Measurements from ENCODE around the gene ALDH16A1.
"Not testable (repeated sequence)": the region's sequence is repeated elsewhere in the genome, so short reads cannot be mapped to it uniquely, and the experiment has no call there.

The ALDH16A1 gene

GRCh38 chr19:49453757-49454240 is 774 bp downstream of the ALDH16A1 start:
- Histone ChIP-seq H3K4me3 (peak overlapping the region; percentile 42 to 58 (median 53)), H3K27ac (peak overlapping the region; percentile 59 to 98 (median 95))

GRCh38 chr19:49455773-49456172 is 2.7 kb downstream of the ALDH16A1 start:
- H3K4me3 ChIP-seq: no peak overlapping the region
- peak overlapping the region in 18 of 21 experiments; percentile 2 to 80 (median 54) for H3K27ac ChIP-seq

GRCh38 chr19:49456326-49456725 is 3.3 kb downstream of the ALDH16A1 start:
- Histone ChIP-seq H3K4me3 (no peak overlapping the region), H3K27ac (peak overlapping the region in 17 of 21 experiments; percentile 21 to 80 (median 58))

- no peak overlapping the region for H3K4me3 ChIP-seq
- H3K27ac ChIP-seq: peak overlapping the region in 20 of 21 experiments; percentile 11 to 88 (median 63)
Measured at GRCh38 chr19:49458567-49458903, 5.5 kb downstream of the ALDH16A1 start.

- H3K27ac ChIP-seq: peak overlapping the region in 3 of 21 experiments; percentile 22 to 80 (median 65)
- H3K4me3 ChIP-seq: no peak overlapping the region
Measured at GRCh38 chr19:49459388-49459787, 6.4 kb downstream of the ALDH16A1 start.

GRCh38 chr19:49461130-49461529 is 8.1 kb downstream of the ALDH16A1 start:
- H3K4me3 ChIP-seq: not testable (repeated sequence)
- H3K27ac ChIP-seq: peak overlapping the region in 2 of 21 experiments; percentile 23 to 47

- peak overlapping the region in 1 of 21 experiments; percentile 47 for H3K27ac ChIP-seq
Measured at GRCh38 chr19:49461656-49462055, 8.6 kb downstream of the ALDH16A1 start.

GRCh38 chr19:49462492-49462891 is 9.5 kb downstream of the ALDH16A1 start:
- Histone ChIP-seq H3K27ac (no peak overlapping the region), H3K4me3 (no peak overlapping the region)

More at GRCh38 chr19:49461656-49462055, 8.6 kb downstream of the ALDH16A1 start:
- no peak overlapping the region for H3K4me3 ChIP-seq

- no peak overlapping the region for H3K4me3 ChIP-seq
- no peak overlapping the region for H3K27ac ChIP-seq
Measured at GRCh38 chr19:49463960-49464740, 11.1 kb downstream of the ALDH16A1 start.

- Histone ChIP-seq H3K27ac (peak overlapping the region in 5 of 21 experiments; percentile 2 to 58 (median 25)), H3K4me3 (no peak overlapping the region)
Measured at GRCh38 chr19:49465371-49465770, 12.3 kb downstream of the ALDH16A1 start.

- H3K27ac ChIP-seq: peak overlapping the region in 20 of 21 experiments; percentile 64 to 97 (median 87)
Measured at GRCh38 chr19:49468199-49468598, 15.2 kb downstream of the ALDH16A1 start.

GRCh38 chr19:49468746-49469447 is 15.9 kb downstream of the ALDH16A1 start:
- H3K27ac ChIP-seq: peak overlapping the region in 20 of 21 experiments; percentile 64 to 97 (median 87)
- peak overlapping the region in 2 of 7 experiments; percentile 1 to 26 for H3K4me3 ChIP-seq

More at GRCh38 chr19:49468199-49468598, 15.2 kb downstream of the ALDH16A1 start:
- H3K4me3 ChIP-seq: peak overlapping the region in 2 of 7 experiments; percentile 1 to 26

- Histone ChIP-seq H3K4me3 (no peak overlapping the region), H3K27ac (peak overlapping the region in 20 of 21 experiments; percentile 10 to 97 (median 86))
Measured at GRCh38 chr19:49469828-49470614, 17.0 kb downstream of the ALDH16A1 start.

- Histone ChIP-seq H3K27ac (peak overlapping the region in 16 of 21 experiments; percentile 10 to 97 (median 86)), H3K4me3 (no peak overlapping the region)
Measured at GRCh38 chr19:49470615-49470978, 17.6 kb downstream of the ALDH16A1 start.

- peak overlapping the region in 12 of 21 experiments; percentile 38 to 94 (median 88) for H3K27ac ChIP-seq
- no peak overlapping the region for H3K4me3 ChIP-seq
Measured at GRCh38 chr19:49472936-49473335, 19.9 kb downstream of the ALDH16A1 start.

- Histone ChIP-seq H3K4me3 (peak overlapping the region; percentile 42 to 77 (median 52)), H3K27ac (peak overlapping the region in 20 of 21 experiments; percentile 43 to 94 (median 87))
Measured at GRCh38 chr19:49473501-49473867, 20.5 kb downstream of the ALDH16A1 start.

- Histone ChIP-seq H3K4me3 (peak within 1 kb of the TSS; percentile 42 to 77 (median 52)), H3K27ac (peak within 1 kb of the TSS; percentile 33 to 94 (median 87))
Measured at GRCh38 chr19:49473868-49474541, 21.0 kb downstream of the ALDH16A1 start, which contains the start of gene FLT3LG. Gene FLT3LG (plus strand): TSS chr19:49474215. CDS start chr19:49474640, 425 bp downstream.

- Histone ChIP-seq H3K27ac (peak overlapping the region; percentile 33 to 94 (median 87)), H3K4me3 (peak overlapping the region; percentile 42 to 77 (median 52))
Measured at GRCh38 chr19:49474542-49474924, 21.5 kb downstream of the ALDH16A1 start.
